ENCODE data around the gene THRA.
A peak's percentile ranks its signal among the peaks of the same experiment; 100 is the strongest.

Gene THRA

GRCh38 chr17:40097931-40098845 is 35.4 kb downstream of the THRA start:
- H3K4me1 ChIP-seq (ENCODE audit: control insufficient read depth, low read length): peaks cover 64% of the 10 kb centered on the region
- no peaks in the 10 kb centered on the region for H3K9me2 ChIP-seq (replicated peaks; ENCODE audit: control insufficient read depth, low read length)
- H3K4me3 ChIP-seq (ENCODE audit: low read length): peak overlapping the region; percentile 74
- peaks cover 9% of the 10 kb centered on the region for H3K27me3 ChIP-seq (ENCODE audit: control insufficient read depth, low read length)
- H3K4me2 ChIP-seq (ENCODE audit: low read length): peak overlapping the region; percentile 92
- no peaks in the 10 kb centered on the region for H3K9me3 ChIP-seq (ENCODE audit: control insufficient read depth, insufficient read depth, low read length)
- TF ChIP-seq EZH2phosphoT487 (IDR thresholded peaks at IDR 0.05; ENCODE audit: borderline replicate concordance, low read length) (no peak), CTCF (IDR thresholded peaks at IDR 0.05; ENCODE audit: low read depth, low read length, poor library complexity, severe bottlenecking) (no peak)
- H3K36me3 ChIP-seq (ENCODE audit: control insufficient read depth, low read length): peaks cover 23% of the 10 kb centered on the region
- H3F3A ChIP-seq (ENCODE audit: control insufficient read depth, insufficient read depth): no peaks in the 10 kb centered on the region
- H4K20me1 ChIP-seq (ENCODE audit: control insufficient read depth, insufficient read depth, low read depth, low read length): no peaks in the 10 kb centered on the region
- no peaks in the 10 kb centered on the region for H3K79me2 ChIP-seq (ENCODE audit: control insufficient read depth, low read length)
- H3K27ac ChIP-seq (ENCODE audit: low read depth, low read length): peak overlapping the region; percentile 42

GRCh38 chr17:40098846-40099618 is 36.3 kb downstream of the THRA start:
- Histone ChIP-seq H3K4me3 (ENCODE audit: low read length) (peak overlapping the region; percentile 74), H3K4me1 (ENCODE audit: control insufficient read depth, low read length) (peaks cover 64% of the 10 kb centered on the region), H3K9me3 (ENCODE audit: control insufficient read depth, insufficient read depth, low read length) (no peaks in the 10 kb centered on the region), H3K9me2 (replicated peaks; ENCODE audit: control insufficient read depth, low read length) (no peaks in the 10 kb centered on the region), H3K79me2 (ENCODE audit: control insufficient read depth, low read length) (no peaks in the 10 kb centered on the region), H3K27ac (ENCODE audit: low read depth, low read length) (peak overlapping the region; percentile 42), H3F3A (ENCODE audit: control insufficient read depth, insufficient read depth) (no peaks in the 10 kb centered on the region), H3K4me2 (ENCODE audit: low read length) (peak overlapping the region; percentile 92), H4K20me1 (ENCODE audit: control insufficient read depth, insufficient read depth, low read depth, low read length) (no peaks in the 10 kb centered on the region), H3K27me3 (ENCODE audit: control insufficient read depth, low read length) (peaks cover 16% of the 10 kb centered on the region), H3K36me3 (ENCODE audit: control insufficient read depth, low read length) (peaks cover 19% of the 10 kb centered on the region)
- TF ChIP-seq CTCF (IDR thresholded peaks at IDR 0.05; ENCODE audit: low read depth, low read length, poor library complexity, severe bottlenecking) (no peak), EZH2phosphoT487 (IDR thresholded peaks at IDR 0.05; ENCODE audit: borderline replicate concordance, low read length) (no peak)

DNA sequence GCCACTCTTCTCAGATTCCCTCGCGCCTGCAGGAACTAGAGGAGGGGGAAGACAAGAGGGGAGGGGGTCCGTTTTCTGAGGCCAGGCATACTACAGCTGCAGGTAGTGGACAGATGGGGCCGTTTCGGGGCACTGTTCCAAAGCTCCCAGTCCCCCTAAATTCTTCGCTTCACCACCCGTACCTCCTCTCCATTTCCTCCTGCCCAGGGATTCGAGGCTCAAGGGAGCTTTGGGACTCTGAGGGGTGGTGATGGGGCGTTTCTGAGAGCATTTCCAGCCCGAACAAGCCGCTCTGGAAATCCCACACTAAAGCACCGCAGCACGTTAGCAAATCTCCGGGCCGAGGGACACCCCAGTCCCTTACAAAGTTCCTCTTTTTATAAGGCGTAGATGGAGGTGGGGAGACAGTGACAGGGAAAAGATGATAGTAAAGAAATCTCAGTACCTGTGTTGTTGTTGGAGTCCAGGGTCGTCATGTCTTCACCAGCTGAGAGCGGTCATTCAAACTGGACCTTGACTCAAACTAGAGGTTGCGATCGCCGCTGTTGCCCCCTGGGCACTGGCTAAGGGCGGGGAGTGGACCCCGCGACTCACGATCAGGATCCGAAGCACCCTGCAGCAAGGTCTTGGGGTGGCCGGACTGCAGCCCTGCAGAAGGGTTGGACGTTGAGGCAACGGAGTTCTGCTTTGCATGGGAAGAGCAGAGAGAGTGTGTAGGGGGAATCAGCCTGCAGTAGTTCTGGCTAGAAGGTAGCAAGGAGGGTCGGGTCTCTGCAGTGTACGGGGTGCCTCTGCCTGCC is 37.1 kb downstream of the THRA start:
- Histone ChIP-seq H4K20me1 (ENCODE audit: control insufficient read depth, insufficient read depth, low read depth, low read length) (no peaks in the 10 kb centered on the region), H3K27ac (ENCODE audit: low read depth, low read length) (no peak overlapping the region), H3K4me3 (ENCODE audit: low read length) (peak overlapping the region; percentile 74), H3K36me3 (ENCODE audit: control insufficient read depth, low read length) (peaks cover 19% of the 10 kb centered on the region), H3K9me2 (replicated peaks; ENCODE audit: control insufficient read depth, low read length) (no peaks in the 10 kb centered on the region), H3K9me3 (ENCODE audit: control insufficient read depth, insufficient read depth, low read length) (no peaks in the 10 kb centered on the region), H3K27me3 (ENCODE audit: control insufficient read depth, low read length) (peaks cover 23% of the 10 kb centered on the region), H3K79me2 (ENCODE audit: control insufficient read depth, low read length) (no peaks in the 10 kb centered on the region), H3K4me2 (ENCODE audit: low read length) (peak overlapping the region; percentile 92), H3F3A (ENCODE audit: control insufficient read depth, insufficient read depth) (no peaks in the 10 kb centered on the region), H3K4me1 (ENCODE audit: control insufficient read depth, low read length) (peaks cover 64% of the 10 kb centered on the region)
- TF ChIP-seq EZH2phosphoT487 (IDR thresholded peaks at IDR 0.05; ENCODE audit: borderline replicate concordance, low read length) (no peak), CTCF (IDR thresholded peaks at IDR 0.05; ENCODE audit: low read depth, low read length, poor library complexity, severe bottlenecking) (no peak)

All from DOHH2 (cell line).